BJ (cell line): ENCODE measurements around the gene AATK. TPM values are rescaled to one million over a fixed set of nuclear protein-coding genes. Genes with fewer than 3 reads are reported as not detected.

Source experiments
- CTCF ChIA-PET: fragments of 350-600 bp; formaldehyde crosslinking; extraction: SDS; loops from one replicate; lab custom pipeline; 2021; ENCODE audit warnings: antibody characterized with exemption, inconsistent platforms; lab: Yijun Ruan, JAX
- POLR2A ChIA-PET: fragments of 300-600 bp; sonication (Branson Sonifier 250); formaldehyde crosslinking; extraction: SDS; loops from one replicate; lab custom pipeline; 2021; ENCODE audit warnings: antibody characterized with exemption; lab: Charles Lee
- DNase-seq: peaks from one replicate; pipeline ENCODE4 v3.0.0-alpha.2; 2011; ENCODE audit warnings: low read depth
- H3K27me3 ChIP-seq: 2 replicates; pipeline ENCODE4 v1.6.0; 2011; ENCODE audit warnings: low read length; ENCODE audit not compliant: control insufficient read depth, insufficient read depth
- H3K36me3 ChIP-seq: 2 replicates; pipeline ENCODE4 v1.5.1; 2011; ENCODE audit warnings: low read length; ENCODE audit not compliant: control insufficient read depth, insufficient read depth
- H3K4me3 ChIP-seq: 2 replicates; pipeline ENCODE4 v1.5.1; 2011; ENCODE audit warnings: low read depth, mild to moderate bottlenecking, control low read depth, low read length
- CTCF ChIP-seq: IDR thresholded peaks from 2 replicates; pipeline ENCODE4 v1.5.1; 2011; ENCODE audit warnings: low read depth, mild to moderate bottlenecking, control low read depth, inconsistent platforms, low read length, moderate library complexity; ENCODE audit not compliant: insufficient read depth
- polyA plus RNA-seq: library from polyadenylated mRNA; depleted of rRNA; stranded (reverse); fragments of >200 nt; gene quantifications from 2 replicates; pipeline ENCODE4 v1.2.3, GENCODE V29; 2011

The AATK gene
- polyA plus RNA-seq, 1 experiment = 0.29 TPM

DNA sequence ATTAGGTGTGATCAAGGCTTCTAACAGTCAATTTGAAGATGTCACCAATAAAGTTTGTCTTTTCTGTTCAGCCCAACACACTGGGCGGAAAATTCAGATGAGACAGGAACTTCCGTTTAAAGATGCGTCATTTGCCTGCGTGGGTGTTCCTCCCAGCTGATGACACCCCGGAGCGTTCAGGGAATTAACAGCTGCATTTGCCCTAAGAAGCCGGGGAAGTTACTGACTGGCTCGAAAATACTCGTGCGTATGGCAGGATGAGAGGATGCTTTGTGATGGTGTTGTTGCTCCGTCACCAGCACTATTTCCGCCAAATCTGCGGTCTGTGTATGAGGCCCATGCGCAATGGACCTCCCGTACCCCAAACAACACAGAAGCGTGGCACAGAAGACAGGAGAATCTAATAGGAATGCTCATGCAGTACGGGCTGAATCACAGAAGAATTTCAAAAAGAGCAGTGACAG, 12.6 kb downstream of the AATK start:
- CTCF ChIA-PET = interaction anchor here (1.0 to 5.4 kb wide), 3 partner anchors 11 to 22 kb away, joined by 3 to 30 read pairs (median 3); no protein-coding TSS in a partner anchor
- Histone ChIP-seq H3K4me3 (no peak overlapping the region), H3K27me3 (0 out of 2 replicates have a peak, but pooled peaks cover 4% of the 10 kb centered on the region), H3K36me3 (no peaks in the 10 kb centered on the region)
- POLR2A ChIA-PET = no interaction called here
- DNase-seq = no peak
- no peak for TF ChIP-seq CTCF

DNA sequence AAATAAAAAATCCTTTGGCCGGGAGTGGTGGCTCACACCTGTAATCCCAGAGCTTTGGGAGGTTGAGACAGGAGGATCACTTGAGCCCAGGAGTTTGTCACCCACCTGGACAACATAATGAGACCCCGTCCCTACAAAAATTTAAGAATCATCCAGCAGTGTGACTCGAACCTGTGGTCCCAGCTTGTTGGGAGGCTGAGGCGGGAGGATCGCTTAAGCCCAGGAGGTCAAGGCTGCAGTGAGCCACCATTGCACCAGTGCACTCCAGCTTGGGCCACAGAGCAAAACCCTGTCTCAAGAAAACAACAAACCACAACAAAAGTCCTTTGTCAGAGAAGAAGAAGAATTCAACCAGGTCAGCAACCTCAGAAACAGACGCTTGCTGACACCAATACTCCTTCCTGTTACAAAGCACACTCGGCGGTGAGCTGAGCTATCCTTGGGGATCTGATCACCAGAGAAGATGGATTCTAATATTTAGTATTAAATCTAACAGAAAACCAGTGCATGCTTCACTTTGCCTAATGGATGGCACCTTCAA, 13.7 kb downstream of the AATK start:
- no peaks in the 10 kb centered on the region for H3K36me3 ChIP-seq
- no peak for DNase-seq
- no peak for TF ChIP-seq CTCF
- no peak overlapping the region for H3K4me3 ChIP-seq
- POLR2A ChIA-PET = no interaction called here
- CTCF ChIA-PET = interaction anchor here (5.4 kb wide), 1 partner anchor 10 kb away, joined by 30 read pairs; no protein-coding TSS in a partner anchor
- H3K27me3 ChIP-seq = peaks cover 4% of the 10 kb centered on the region; the same call in 1 of the 2 replicates

- CTCF ChIA-PET = interaction anchor here (5.4 kb wide), 1 partner anchor 9 kb away, joined by 30 read pairs; no protein-coding TSS in a partner anchor
- TF ChIP-seq CTCF = no peak
- H3K4me3 ChIP-seq = no peak overlapping the region
- H3K27me3 ChIP-seq = peaks cover 4% of the 10 kb centered on the region; the same call in 1 of the 2 replicates
- no peak for DNase-seq
- no peaks in the 10 kb centered on the region for H3K36me3 ChIP-seq
- POLR2A ChIA-PET = no interaction called here
These were observed 14.7 kb downstream of the AATK start for GRCh38 chr17:81151278-81151677.

GRCh38 chr17:81150377-81151077, 15.5 kb downstream of the AATK start:
- no peak for TF ChIP-seq CTCF
- no peak for DNase-seq
- POLR2A ChIA-PET = no interaction called here

DNA sequence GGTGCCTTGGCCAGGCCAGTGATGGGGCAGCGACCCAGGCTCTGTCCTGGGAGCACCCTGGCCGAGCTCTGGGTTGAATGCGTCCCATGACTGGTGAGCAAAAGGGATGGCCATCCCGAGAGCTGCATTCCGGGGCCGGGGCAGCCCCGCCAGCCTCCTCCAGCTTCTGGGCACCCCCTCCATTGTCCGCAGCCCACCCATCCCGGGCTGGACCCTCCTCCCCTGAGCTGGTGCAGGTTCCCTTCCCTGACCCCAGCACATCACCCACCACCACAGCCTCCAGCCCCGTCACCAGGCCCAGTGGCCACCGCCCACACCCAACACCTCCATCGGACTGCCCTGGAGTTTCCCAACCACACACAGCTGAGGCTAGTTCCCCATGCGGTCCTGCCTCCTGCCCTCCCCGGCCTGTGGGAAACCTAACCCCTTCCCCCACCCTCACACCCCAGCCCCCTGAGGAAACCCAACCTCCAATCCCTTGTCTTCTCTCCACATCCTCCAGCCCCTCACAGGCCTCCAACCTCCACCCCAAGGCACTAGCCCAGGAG, 17.0 kb downstream of the AATK start:
- ChIA-PET POLR2A (no interaction called here), CTCF (interaction anchor here (0.7 to 0.9 kb wide), 2 partner anchors 92 to 336 kb away, joined by 3 read pairs; no protein-coding TSS in a partner anchor)
- H3K36me3 ChIP-seq = no peaks in the 10 kb centered on the region

More at GRCh38 chr17:81150377-81151077, 15.5 kb downstream of the AATK start:
- Histone ChIP-seq H3K36me3 (no peaks in the 10 kb centered on the region), H3K27me3 (peaks cover 4% of the 10 kb centered on the region; the same call in 1 of the 2 replicates), H3K4me3 (no peak overlapping the region)
- CTCF ChIA-PET = no interaction called here

More for the DNA sequence above, 17.0 kb downstream of the AATK start:
- Histone ChIP-seq H3K4me3 (no peak overlapping the region), H3K27me3 (peaks cover 3% of the 10 kb centered on the region; the same call in 1 of the 2 replicates)
- TF ChIP-seq CTCF = no peak
- DNase-seq = no peak
